ENCODE measurements around the gene SKA2.

Gene SKA2

DNA sequence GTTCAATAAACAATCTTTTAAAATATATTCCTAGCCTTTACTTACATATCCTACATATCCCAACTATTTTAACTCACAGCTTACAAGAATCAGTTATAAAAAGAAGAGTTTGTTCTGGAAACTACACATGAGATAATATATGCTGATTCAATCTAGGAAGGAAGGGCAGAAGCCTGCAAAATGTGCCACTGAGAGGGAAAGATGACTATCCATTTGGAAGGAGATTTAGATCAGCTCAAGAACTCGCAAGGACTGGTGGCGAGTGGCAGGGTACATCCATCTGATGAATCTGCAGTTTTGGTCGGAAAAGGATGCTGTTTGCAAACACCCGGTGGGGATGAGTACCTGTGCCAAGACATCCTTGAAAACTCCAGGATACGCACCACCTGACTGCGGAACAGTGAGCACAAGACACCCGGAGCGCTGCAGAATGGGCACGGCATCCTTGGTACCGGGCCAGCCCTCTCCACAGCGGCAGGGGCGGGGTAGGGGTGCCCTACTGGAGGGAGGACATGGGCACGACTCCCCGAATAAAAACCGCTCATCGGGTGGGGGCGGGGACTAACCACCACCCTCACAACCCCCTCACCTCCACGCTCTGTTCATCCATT, 49.0 kb downstream of the SKA2 start:
- peaks cover 31% of the 10 kb centered on the region for H3K36me3 Mint-ChIP-seq (ENCODE audit: low read depth)
- DNase-seq, result no peak
- peak overlapping the region; percentile 93 for H3K4me3 Mint-ChIP-seq
- no peaks in the 10 kb centered on the region for H3K9me3 Mint-ChIP-seq
- no peaks in the 10 kb centered on the region for H3K27me3 Mint-ChIP-seq (ENCODE audit: low read depth, poor library complexity)
- H3K27ac Mint-ChIP-seq, result peak overlapping the region; percentile 95
- TF ChIP-seq, protein P1, sequence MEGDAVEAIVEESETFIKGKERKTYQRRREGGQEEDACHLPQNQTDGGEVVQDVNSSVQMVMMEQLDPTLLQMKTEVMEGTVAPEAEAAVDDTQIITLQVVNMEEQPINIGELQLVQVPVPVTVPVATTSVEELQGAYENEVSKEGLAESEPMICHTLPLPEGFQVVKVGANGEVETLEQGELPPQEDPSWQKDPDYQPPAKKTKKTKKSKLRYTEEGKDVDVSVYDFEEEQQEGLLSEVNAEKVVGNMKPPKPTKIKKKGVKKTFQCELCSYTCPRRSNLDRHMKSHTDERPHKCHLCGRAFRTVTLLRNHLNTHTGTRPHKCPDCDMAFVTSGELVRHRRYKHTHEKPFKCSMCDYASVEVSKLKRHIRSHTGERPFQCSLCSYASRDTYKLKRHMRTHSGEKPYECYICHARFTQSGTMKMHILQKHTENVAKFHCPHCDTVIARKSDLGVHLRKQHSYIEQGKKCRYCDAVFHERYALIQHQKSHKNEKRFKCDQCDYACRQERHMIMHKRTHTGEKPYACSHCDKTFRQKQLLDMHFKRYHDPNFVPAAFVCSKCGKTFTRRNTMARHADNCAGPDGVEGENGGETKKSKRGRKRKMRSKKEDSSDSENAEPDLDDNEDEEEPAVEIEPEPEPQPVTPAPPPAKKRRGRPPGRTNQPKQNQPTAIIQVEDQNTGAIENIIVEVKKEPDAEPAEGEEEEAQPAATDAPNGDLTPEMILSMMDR (IDR thresholded peaks at IDR 0.05), result no peak
- peaks cover 25% of the 10 kb centered on the region for H3K4me1 Mint-ChIP-seq

DNA sequence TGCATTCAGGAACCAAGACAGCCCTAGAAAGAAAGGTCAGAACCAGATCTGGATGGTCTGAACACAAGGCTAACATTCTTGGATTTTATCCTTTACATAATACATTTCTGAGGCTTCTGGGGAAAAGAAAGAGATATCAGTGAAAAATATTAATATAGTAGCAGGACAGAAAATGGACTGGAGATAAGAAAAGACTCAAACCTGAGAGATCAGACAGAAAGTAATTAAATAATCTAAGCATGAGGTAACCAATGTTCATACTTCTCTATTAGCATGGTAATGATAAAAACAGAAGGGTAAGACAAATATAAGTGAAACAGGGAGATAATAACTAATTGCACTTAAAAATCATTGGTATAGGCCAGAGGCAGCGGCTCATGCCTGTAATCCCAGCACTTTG, 53.8 kb downstream of the SKA2 start:
- Mint-ChIP-seq H3K36me3 (ENCODE audit: low read depth) (peaks cover 52% of the 10 kb centered on the region), H3K4me1 (peaks cover 19% of the 10 kb centered on the region), H3K4me3 (no peak overlapping the region), H3K27me3 (ENCODE audit: low read depth, poor library complexity) (no peaks in the 10 kb centered on the region), H3K27ac (peak overlapping the region; percentile 3), H3K9me3 (peaks cover 31% of the 10 kb centered on the region)
- DNase-seq, result no peak
- TF ChIP-seq, protein P1 (IDR thresholded peaks at IDR 0.05), result no peak

DNA sequence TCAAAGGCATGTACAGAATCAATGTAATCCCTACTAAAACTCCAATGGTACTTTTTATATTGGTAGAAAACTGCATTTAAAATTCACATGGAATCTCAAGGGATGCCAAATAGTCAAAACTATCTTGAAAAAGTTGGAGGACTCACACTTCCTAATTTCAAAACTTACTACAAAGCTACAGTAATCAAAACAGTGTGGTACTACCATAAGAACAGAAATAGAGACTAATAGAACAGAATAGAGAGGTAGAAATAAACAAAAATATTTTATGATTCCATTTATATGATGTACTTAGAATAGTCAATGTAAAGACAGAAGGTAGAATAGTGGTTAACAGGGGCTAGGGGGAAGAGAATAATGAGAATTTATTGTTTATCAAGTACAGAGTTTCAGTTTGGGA, 57.1 kb downstream of the SKA2 start:
- peaks cover 31% of the 10 kb centered on the region for H3K9me3 Mint-ChIP-seq
- TF ChIP-seq, protein P1 (IDR thresholded peaks at IDR 0.05), result no peak
- no peaks in the 10 kb centered on the region for H3K27me3 Mint-ChIP-seq (ENCODE audit: low read depth, poor library complexity)
- H3K36me3 Mint-ChIP-seq (ENCODE audit: low read depth), result peaks cover 46% of the 10 kb centered on the region
- no peak for DNase-seq
- no peak overlapping the region for H3K27ac Mint-ChIP-seq
- H3K4me1 Mint-ChIP-seq, result peaks cover 25% of the 10 kb centered on the region
- H3K4me3 Mint-ChIP-seq, result no peak overlapping the region

DNA sequence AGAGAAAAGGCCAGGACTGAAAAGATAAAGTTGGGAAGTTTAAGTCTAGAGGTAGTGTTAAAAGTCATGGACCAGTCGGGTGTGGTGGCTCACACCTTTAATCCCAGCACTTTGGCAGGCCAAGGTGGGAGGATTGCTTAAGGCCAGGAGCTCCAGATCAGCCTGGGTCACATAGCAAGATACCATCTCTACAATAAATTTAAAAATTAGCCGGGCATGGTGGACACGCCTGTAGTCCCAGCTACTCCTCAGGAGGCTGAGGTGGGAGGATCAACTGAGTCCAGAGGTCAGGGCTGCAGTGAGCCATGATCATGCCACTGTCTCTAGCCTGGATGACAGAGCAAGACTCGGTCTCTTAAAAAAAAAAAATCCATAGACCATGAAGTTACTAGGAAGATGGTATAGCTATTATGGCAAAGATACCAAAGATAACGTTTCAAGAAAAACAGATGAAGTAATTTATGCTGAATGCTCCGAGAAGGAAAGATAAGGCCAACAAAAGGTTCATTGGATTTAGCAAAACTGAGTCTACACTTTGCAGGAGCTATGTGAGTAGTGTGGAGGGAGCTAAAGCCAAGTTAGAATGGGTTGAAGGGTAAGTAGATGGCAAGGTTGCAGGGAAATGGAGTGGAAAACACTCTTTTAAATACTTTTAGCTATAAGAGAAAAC, 60.0 kb downstream of the SKA2 start:
- H3K27me3 Mint-ChIP-seq (ENCODE audit: low read depth, poor library complexity), result no peaks in the 10 kb centered on the region
- TF ChIP-seq, protein P1 (IDR thresholded peaks at IDR 0.05), result no peak
- peaks cover 25% of the 10 kb centered on the region for H3K4me1 Mint-ChIP-seq
- H3K36me3 Mint-ChIP-seq (ENCODE audit: low read depth), result peaks cover 35% of the 10 kb centered on the region
- peak; percentile 6 for DNase-seq
- H3K27ac Mint-ChIP-seq, result no peak overlapping the region
- H3K9me3 Mint-ChIP-seq, result peaks cover 26% of the 10 kb centered on the region
- no peak overlapping the region for H3K4me3 Mint-ChIP-seq

DNA sequence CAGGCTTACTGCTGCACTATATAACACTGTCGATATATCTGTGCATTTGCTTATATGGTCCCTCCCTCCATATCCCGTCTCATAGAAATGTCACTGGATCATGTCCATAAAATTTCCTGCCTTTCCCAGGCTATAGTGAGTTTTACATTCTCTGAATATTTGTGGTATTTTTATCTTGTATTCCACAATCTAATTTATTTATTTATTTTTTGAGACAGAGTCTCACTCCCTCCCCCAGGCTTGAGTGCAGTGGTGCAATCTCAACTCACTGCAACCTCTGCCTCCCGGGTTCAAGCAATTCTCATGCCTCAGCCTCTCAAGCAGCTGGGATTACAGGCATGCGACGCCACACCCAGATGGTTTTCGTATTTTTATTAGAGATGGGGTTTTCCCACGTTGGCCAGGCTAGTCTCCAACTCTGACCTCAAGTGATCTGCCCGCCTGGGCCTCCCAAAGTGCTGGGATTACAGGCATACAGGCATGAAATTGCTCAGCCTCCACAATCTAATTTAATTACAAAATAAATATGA, 61.2 kb downstream of the SKA2 start:
- no peak overlapping the region for H3K4me3 Mint-ChIP-seq
- peaks cover 25% of the 10 kb centered on the region for H3K4me1 Mint-ChIP-seq
- DNase-seq, result no peak

More for the DNA sequence above, 61.2 kb downstream of the SKA2 start:
- peak overlapping the region; percentile 60 for H3K27ac Mint-ChIP-seq
- no peaks in the 10 kb centered on the region for H3K27me3 Mint-ChIP-seq (ENCODE audit: low read depth, poor library complexity)
- H3K9me3 Mint-ChIP-seq, result peaks cover 20% of the 10 kb centered on the region
- peaks cover 28% of the 10 kb centered on the region for H3K36me3 Mint-ChIP-seq (ENCODE audit: low read depth)
- TF ChIP-seq, protein P1 (IDR thresholded peaks at IDR 0.05), result no peak

Measured in nephron progenitor cell (in vitro differentiated cells).